ENCODE results near the gene VIPR1.

GRCh38 chr3:42581400-42581708 is 78.9 kb downstream of the VIPR1 start:
- TF ChIP-seq POLR2A (IDR thresholded peaks at IDR 0.05), result no peak
- no peak for TF ChIP-seq CTCF (IDR thresholded peaks at IDR 0.05)

All from thyroid gland (tissue), 4 donors.